Vagina (tissue), 2 donors: Measurements from ENCODE around the gene LTK.

Source experiments
- POLR2A ChIP-seq, 2 donors: fragments of 450-650 bp; IDR thresholded peaks; one replicate each; pipeline ENCODE4 v1.6.1; 2017; ENCODE audit warnings: antibody characterized with exemption in 2 of 2, mild to moderate bottlenecking in 2 of 2, moderate library complexity in 2 of 2
- POLR2AphosphoS5 ChIP-seq, 2 donors: sonication (generic); formaldehyde crosslinking; IDR thresholded peaks; one replicate each; pipeline ENCODE4 v1.9.0; 2017; ENCODE audit warnings: antibody characterized with exemption in 2 of 2, mild to moderate bottlenecking in 2 of 2, low read depth in 1 of 2; ENCODE audit not compliant: insufficient read depth in 1 of 2
- TF ChIP-seq, protein P1 (sequence below), 3 experiments: fragments of 450-650 bp in 2 of 3; fragments of 200-600 bp in 1 of 3; sonication (generic) in 1 of 3; IDR thresholded peaks; one replicate each; pipeline ENCODE4 v1.5.1; 2017 to 2019; ENCODE audit warnings: antibody characterized with exemption in 3 of 3, mild to moderate bottlenecking in 2 of 3, moderate library complexity in 2 of 3

DNA sequence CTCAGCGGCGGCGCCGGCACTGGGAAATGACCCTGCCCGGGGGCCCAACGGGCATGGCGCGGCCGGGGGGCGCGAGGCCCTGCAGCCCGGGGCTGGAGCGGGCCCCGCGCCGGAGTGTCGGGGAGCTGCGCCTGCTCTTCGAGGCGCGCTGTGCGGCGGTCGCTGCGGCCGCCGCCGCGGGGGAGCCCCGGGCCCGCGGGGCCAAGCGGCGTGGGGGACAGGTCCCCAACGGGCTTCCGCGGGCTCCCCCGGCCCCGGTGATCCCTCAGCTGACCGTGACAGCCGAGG, 19.8 kb downstream of the LTK start:
- TF ChIP-seq, protein P1, sequence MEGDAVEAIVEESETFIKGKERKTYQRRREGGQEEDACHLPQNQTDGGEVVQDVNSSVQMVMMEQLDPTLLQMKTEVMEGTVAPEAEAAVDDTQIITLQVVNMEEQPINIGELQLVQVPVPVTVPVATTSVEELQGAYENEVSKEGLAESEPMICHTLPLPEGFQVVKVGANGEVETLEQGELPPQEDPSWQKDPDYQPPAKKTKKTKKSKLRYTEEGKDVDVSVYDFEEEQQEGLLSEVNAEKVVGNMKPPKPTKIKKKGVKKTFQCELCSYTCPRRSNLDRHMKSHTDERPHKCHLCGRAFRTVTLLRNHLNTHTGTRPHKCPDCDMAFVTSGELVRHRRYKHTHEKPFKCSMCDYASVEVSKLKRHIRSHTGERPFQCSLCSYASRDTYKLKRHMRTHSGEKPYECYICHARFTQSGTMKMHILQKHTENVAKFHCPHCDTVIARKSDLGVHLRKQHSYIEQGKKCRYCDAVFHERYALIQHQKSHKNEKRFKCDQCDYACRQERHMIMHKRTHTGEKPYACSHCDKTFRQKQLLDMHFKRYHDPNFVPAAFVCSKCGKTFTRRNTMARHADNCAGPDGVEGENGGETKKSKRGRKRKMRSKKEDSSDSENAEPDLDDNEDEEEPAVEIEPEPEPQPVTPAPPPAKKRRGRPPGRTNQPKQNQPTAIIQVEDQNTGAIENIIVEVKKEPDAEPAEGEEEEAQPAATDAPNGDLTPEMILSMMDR (IDR thresholded peaks at IDR 0.05) = no peak
- TF ChIP-seq POLR2AphosphoS5 (IDR thresholded peaks at IDR 0.05; ENCODE audit: insufficient read depth in 1 of 2, low read depth in 1 of 2) = no peak
- no peak for TF ChIP-seq POLR2A (IDR thresholded peaks at IDR 0.05)
